GM23338 (cell line): ENCODE data around the gene SETD1B.

Experiments used
- EZH2 ChIP-seq: fragments of 200-600 bp; sonication (generic); IDR thresholded peaks from one replicate; pipeline ENCODE4 v1.8.0; 2017; ENCODE audit warnings: antibody characterized with exemption, mild to moderate bottlenecking, low read depth; ENCODE audit not compliant: unreplicated experiment
- EZH2phosphoT487 ChIP-seq: fragments of 200-600 bp; sonication (generic); IDR thresholded peaks from one replicate; pipeline ENCODE4 v1.8.1; 2018; ENCODE audit warnings: antibody characterized with exemption; ENCODE audit not compliant: unreplicated experiment
- JUNB ChIP-seq: IDR thresholded peaks from one replicate; pipeline ENCODE4 v1.6.1; 2016; ENCODE audit warnings: antibody characterized with exemption; ENCODE audit not compliant: unreplicated experiment
- POLR2AphosphoS5 ChIP-seq: IDR thresholded peaks from 2 replicates; pipeline ENCODE4 v1.6.1; 2016; ENCODE audit warnings: antibody characterized with exemption, low read depth
- STAT1 ChIP-seq: IDR thresholded peaks from one replicate; pipeline ENCODE4 v1.6.1; 2016; ENCODE audit warnings: antibody characterized with exemption; ENCODE audit not compliant: unreplicated experiment
- ZNF114 ChIP-seq: fragments of 250-450 bp; sonication (Bioruptor Pico); IDR thresholded peaks from 2 replicates; pipeline ENCODE4 v1.5.0; 2020; ENCODE audit warnings: mild to moderate bottlenecking, moderate library complexity
- TF ChIP-seq, protein P1 (sequence below), 2 experiments: fragments of 200-600 bp in 1 of 2; sonication (generic) in 1 of 2; conservative IDR thresholded peaks; 2 replicates each; pipeline versions ENCODE4 v1.5.1 to v1.6.1; 2016 to 2017; ENCODE audit warnings: antibody characterized with exemption in 2 of 2, low read depth in 2 of 2, mild to moderate bottlenecking in 2 of 2, moderate library complexity in 1 of 2
- TF ChIP-seq, protein P2 (sequence below): IDR thresholded peaks from one replicate; pipeline ENCODE4 v1.6.1; 2018; ENCODE audit warnings: antibody characterized with exemption; ENCODE audit not compliant: unreplicated experiment
- TF ChIP-seq, protein P3 (sequence below): IDR thresholded peaks from 2 replicates; pipeline ENCODE4 v1.6.1; 2016; ENCODE audit warnings: antibody characterized with exemption
- TF ChIP-seq, protein P4 (sequence below): fragments of 250-450 bp; sonication (Bioruptor Pico); IDR thresholded peaks from 2 replicates; pipeline ENCODE4 v1.5.0; 2020; ENCODE audit warnings: mild to moderate bottlenecking, moderate library complexity

DNA sequence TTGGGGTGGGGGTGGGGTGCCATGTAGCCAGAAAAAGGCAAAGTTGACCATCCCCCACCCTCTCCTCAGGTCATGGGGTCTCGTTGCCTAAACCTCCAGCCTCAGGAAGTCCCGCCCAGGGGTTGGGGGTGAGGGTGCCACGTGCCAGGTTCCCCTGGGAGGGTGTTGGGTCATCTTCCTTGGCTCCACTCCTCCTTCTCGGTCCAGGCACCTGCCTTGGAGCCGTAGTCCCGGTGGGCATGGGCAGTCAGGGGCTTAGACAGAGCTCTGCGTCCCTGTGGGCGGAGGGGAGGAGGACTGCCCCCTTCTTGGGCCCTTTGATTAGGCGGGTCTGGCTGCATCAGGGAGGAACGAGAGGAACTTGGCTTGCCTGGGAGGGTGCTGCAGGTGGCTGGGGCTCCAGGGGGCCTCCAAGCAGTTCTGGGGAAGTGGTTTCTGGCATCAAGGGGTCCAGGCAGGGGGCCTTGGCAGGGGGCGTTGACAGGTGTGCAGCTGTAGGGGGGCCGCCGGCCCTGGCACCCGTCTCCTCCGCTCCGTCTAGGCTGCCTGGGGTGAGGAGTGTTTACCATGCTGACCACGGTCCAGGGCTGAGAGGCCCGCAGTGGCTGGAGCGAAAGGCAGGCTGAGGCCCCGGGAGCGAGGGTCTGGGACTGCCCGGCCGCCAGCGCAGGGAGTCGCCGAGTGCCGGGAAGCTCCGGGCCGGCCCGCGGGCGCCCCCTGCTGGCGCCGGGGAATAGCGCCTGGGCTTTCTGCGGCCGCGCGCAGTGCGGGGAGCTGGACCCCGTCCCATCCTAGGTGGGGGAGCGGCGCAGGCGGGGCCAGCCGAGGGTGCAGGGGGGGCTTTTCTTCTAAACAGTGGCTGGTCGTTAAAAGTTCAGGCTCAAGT, 7.9 kb downstream of the SETD1B start:
- TF ChIP-seq, protein P1, sequence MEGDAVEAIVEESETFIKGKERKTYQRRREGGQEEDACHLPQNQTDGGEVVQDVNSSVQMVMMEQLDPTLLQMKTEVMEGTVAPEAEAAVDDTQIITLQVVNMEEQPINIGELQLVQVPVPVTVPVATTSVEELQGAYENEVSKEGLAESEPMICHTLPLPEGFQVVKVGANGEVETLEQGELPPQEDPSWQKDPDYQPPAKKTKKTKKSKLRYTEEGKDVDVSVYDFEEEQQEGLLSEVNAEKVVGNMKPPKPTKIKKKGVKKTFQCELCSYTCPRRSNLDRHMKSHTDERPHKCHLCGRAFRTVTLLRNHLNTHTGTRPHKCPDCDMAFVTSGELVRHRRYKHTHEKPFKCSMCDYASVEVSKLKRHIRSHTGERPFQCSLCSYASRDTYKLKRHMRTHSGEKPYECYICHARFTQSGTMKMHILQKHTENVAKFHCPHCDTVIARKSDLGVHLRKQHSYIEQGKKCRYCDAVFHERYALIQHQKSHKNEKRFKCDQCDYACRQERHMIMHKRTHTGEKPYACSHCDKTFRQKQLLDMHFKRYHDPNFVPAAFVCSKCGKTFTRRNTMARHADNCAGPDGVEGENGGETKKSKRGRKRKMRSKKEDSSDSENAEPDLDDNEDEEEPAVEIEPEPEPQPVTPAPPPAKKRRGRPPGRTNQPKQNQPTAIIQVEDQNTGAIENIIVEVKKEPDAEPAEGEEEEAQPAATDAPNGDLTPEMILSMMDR (conservative IDR thresholded peaks at IDR 0.05; ENCODE audit: low read depth in 2 of 2), result peak; percentile 77 to 78
- TF ChIP-seq, protein P2, sequence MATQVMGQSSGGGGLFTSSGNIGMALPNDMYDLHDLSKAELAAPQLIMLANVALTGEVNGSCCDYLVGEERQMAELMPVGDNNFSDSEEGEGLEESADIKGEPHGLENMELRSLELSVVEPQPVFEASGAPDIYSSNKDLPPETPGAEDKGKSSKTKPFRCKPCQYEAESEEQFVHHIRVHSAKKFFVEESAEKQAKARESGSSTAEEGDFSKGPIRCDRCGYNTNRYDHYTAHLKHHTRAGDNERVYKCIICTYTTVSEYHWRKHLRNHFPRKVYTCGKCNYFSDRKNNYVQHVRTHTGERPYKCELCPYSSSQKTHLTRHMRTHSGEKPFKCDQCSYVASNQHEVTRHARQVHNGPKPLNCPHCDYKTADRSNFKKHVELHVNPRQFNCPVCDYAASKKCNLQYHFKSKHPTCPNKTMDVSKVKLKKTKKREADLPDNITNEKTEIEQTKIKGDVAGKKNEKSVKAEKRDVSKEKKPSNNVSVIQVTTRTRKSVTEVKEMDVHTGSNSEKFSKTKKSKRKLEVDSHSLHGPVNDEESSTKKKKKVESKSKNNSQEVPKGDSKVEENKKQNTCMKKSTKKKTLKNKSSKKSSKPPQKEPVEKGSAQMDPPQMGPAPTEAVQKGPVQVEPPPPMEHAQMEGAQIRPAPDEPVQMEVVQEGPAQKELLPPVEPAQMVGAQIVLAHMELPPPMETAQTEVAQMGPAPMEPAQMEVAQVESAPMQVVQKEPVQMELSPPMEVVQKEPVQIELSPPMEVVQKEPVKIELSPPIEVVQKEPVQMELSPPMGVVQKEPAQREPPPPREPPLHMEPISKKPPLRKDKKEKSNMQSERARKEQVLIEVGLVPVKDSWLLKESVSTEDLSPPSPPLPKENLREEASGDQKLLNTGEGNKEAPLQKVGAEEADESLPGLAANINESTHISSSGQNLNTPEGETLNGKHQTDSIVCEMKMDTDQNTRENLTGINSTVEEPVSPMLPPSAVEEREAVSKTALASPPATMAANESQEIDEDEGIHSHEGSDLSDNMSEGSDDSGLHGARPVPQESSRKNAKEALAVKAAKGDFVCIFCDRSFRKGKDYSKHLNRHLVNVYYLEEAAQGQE, result no peak
- no peak for TF ChIP-seq EZH2phosphoT487
- TF ChIP-seq EZH2, result no peak
- TF ChIP-seq JUNB, result no peak
- TF ChIP-seq POLR2AphosphoS5, result peak; percentile 68
- TF ChIP-seq, protein P3, sequence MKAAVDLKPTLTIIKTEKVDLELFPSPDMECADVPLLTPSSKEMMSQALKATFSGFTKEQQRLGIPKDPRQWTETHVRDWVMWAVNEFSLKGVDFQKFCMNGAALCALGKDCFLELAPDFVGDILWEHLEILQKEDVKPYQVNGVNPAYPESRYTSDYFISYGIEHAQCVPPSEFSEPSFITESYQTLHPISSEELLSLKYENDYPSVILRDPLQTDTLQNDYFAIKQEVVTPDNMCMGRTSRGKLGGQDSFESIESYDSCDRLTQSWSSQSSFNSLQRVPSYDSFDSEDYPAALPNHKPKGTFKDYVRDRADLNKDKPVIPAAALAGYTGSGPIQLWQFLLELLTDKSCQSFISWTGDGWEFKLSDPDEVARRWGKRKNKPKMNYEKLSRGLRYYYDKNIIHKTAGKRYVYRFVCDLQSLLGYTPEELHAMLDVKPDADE, result no peak
- TF ChIP-seq, protein P4, sequence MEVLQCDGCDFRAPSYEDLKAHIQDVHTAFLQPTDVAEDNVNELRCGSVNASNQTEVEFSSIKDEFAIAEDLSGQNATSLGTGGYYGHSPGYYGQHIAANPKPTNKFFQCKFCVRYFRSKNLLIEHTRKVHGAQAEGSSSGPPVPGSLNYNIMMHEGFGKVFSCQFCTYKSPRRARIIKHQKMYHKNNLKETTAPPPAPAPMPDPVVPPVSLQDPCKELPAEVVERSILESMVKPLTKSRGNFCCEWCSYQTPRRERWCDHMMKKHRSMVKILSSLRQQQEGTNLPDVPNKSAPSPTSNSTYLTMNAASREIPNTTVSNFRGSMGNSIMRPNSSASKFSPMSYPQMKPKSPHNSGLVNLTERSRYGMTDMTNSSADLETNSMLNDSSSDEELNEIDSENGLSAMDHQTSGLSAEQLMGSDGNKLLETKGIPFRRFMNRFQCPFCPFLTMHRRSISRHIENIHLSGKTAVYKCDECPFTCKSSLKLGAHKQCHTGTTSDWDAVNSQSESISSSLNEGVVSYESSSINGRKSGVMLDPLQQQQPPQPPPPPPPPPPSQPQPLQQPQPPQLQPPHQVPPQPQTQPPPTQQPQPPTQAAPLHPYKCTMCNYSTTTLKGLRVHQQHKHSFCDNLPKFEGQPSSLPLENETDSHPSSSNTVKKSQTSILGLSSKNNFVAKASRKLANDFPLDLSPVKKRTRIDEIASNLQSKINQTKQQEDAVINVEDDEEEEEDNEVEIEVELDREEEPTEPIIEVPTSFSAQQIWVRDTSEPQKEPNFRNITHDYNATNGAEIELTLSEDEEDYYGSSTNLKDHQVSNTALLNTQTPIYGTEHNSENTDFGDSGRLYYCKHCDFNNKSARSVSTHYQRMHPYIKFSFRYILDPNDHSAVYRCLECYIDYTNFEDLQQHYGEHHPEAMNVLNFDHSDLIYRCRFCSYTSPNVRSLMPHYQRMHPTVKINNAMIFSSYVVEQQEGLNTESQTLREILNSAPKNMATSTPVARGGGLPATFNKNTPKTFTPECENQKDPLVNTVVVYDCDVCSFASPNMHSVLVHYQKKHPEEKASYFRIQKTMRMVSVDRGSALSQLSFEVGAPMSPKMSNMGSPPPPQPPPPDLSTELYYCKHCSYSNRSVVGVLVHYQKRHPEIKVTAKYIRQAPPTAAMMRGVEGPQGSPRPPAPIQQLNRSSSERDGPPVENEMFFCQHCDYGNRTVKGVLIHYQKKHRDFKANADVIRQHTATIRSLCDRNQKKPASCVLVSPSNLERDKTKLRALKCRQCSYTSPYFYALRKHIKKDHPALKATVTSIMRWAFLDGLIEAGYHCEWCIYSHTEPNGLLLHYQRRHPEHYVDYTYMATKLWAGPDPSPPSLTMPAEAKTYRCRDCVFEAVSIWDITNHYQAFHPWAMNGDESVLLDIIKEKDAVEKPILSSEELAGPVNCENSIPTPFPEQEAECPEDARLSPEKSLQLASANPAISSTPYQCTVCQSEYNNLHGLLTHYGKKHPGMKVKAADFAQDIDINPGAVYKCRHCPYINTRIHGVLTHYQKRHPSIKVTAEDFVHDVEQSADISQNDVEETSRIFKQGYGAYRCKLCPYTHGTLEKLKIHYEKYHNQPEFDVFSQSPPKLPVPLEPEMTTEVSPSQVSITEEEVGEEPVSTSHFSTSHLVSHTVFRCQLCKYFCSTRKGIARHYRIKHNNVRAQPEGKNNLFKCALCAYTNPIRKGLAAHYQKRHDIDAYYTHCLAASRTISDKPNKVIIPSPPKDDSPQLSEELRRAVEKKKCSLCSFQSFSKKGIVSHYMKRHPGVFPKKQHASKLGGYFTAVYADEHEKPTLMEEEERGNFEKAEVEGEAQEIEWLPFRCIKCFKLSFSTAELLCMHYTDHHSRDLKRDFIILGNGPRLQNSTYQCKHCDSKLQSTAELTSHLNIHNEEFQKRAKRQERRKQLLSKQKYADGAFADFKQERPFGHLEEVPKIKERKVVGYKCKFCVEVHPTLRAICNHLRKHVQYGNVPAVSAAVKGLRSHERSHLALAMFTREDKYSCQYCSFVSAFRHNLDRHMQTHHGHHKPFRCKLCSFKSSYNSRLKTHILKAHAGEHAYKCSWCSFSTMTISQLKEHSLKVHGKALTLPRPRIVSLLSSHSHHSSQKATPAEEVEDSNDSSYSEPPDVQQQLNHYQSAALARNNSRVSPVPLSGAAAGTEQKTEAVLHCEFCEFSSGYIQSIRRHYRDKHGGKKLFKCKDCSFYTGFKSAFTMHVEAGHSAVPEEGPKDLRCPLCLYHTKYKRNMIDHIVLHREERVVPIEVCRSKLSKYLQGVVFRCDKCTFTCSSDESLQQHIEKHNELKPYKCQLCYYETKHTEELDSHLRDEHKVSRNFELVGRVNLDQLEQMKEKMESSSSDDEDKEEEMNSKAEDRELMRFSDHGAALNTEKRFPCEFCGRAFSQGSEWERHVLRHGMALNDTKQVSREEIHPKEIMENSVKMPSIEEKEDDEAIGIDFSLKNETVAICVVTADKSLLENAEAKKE (CRISPR knock-in tag), result no peak
- no peak for TF ChIP-seq STAT1
- TF ChIP-seq ZNF114 (CRISPR knock-in tag), result no peak
